MCF 10A (cell line): ENCODE results near the gene WWTR1. TPM values are rescaled to one million over a fixed set of nuclear protein-coding genes. Genes with fewer than 3 reads are reported as not detected.

Experiments used
- BruUV-seq: library from RNA; stranded (reverse); fragments of 400-500 nt; replicated peaks from 2 replicates; lab custom pipeline; 2021; lab: Mats Ljungman, UMichigan
- CTCF ChIA-PET: fragments of 300-600 bp; sonication (Branson Sonifier 250); formaldehyde crosslinking; extraction: SDS; loops from one replicate; lab custom pipeline; 2021; ENCODE audit warnings: antibody characterized with exemption, inconsistent platforms; lab: Yijun Ruan, JAX
- POLR2A ChIA-PET: fragments of 300-600, 350-650 bp; sonication (Branson Sonifier 250); formaldehyde crosslinking; extraction: SDS; loops from one replicate; lab custom pipeline; 2020; ENCODE audit warnings: antibody characterized with exemption, inconsistent platforms; lab: Yijun Ruan, JAX
- DNase-seq: peaks from one replicate; pipeline ENCODE4 v3.0.0-alpha.2; 2018; ENCODE audit not compliant: unreplicated experiment
- H3K27ac Mint-ChIP-seq: one replicate; pipeline ENCODE4 v1.8.0; 2022; ENCODE audit warnings: mild to moderate bottlenecking, low read depth, mixed read lengths; ENCODE audit not compliant: unreplicated experiment
- H3K27me3 Mint-ChIP-seq: one replicate; pipeline ENCODE4 v1.8.0; 2022; ENCODE audit warnings: mixed read lengths; ENCODE audit not compliant: insufficient read depth, unreplicated experiment
- H3K36me3 Mint-ChIP-seq: one replicate; pipeline ENCODE4 v1.8.0; 2022; ENCODE audit warnings: mild to moderate bottlenecking, moderate library complexity, mixed read lengths; ENCODE audit not compliant: insufficient read depth, unreplicated experiment
- H3K4me1 Mint-ChIP-seq: one replicate; pipeline ENCODE4 v1.8.0; 2022; ENCODE audit warnings: mixed read lengths; ENCODE audit not compliant: insufficient read depth, unreplicated experiment
- H3K4me3 Mint-ChIP-seq: one replicate; pipeline ENCODE4 v1.8.0; 2022; ENCODE audit warnings: mild to moderate bottlenecking, moderate library complexity, mixed read lengths; ENCODE audit not compliant: unreplicated experiment
- H3K9me3 Mint-ChIP-seq: one replicate; pipeline ENCODE4 v1.8.0; 2022; ENCODE audit warnings: mixed read lengths; ENCODE audit not compliant: unreplicated experiment
- CTCF ChIP-seq: fragments of 200-600 bp; IDR thresholded peaks from one replicate; pipeline ENCODE4 v1.8.0; 2022; ENCODE audit warnings: antibody characterized with exemption, mild to moderate bottlenecking; ENCODE audit not compliant: unreplicated experiment
- intact Hi-C: fragments of 100-400 bp; cut with micrococcal nuclease; formaldehyde crosslinking; loops from 2 replicates; pipeline ENCODE4 v1.14.1; 2022
- total RNA-seq: library from RNA; stranded (reverse); gene quantifications from 2 replicates; pipeline ENCODE4 v1.2.3, GENCODE V29; 2022

The WWTR1 gene
- total RNA-seq, 1 experiment from 2014 or later: 52.9 TPM

GRCh38 chr3:149688122-149688757, 30.4 kb upstream of the WWTR1 start:
- Mint-ChIP-seq H3K4me3 (no peak overlapping the region), H3K27me3 (no peaks in the 10 kb centered on the region), H3K9me3 (no peaks in the 10 kb centered on the region), H3K36me3 (no peaks in the 10 kb centered on the region), H3K4me1 (peaks cover 5% of the 10 kb centered on the region), H3K27ac (no peak overlapping the region)
- BruUV-seq: no TSS peak
- no peak for TF ChIP-seq CTCF
- intact Hi-C loops: no loop called here
- POLR2A ChIA-PET: no interaction called here
- CTCF ChIA-PET: interaction anchor here (1.2 to 1.6 kb wide), 2 partner anchors 119 to 121 kb away, joined by 3 to 4 read pairs; no protein-coding TSS in a partner anchor
- DNase-seq: peak; percentile 4

- Mint-ChIP-seq H3K4me1 (peaks cover 5% of the 10 kb centered on the region), H3K27ac (no peak overlapping the region), H3K4me3 (no peak overlapping the region), H3K27me3 (no peaks in the 10 kb centered on the region), H3K9me3 (no peaks in the 10 kb centered on the region), H3K36me3 (no peaks in the 10 kb centered on the region)
- TF ChIP-seq CTCF: no peak
- ChIA-PET CTCF (interaction anchor here (0.9 to 1.6 kb wide), 4 partner anchors 30 to 164 kb away, joined by 3 to 4 read pairs (median 4); no protein-coding TSS in a partner anchor), POLR2A (no interaction called here)
- no peak for DNase-seq
- intact Hi-C loops: no loop called here
- BruUV-seq: no TSS peak
These were observed 29.2 kb upstream of the WWTR1 start for GRCh38 chr3:149686996-149687395.

- POLR2A ChIA-PET: interaction anchor here (1.5 kb wide), 1 partner anchor 20 kb away, joined by 4 read pairs; no protein-coding TSS in a partner anchor
- CTCF ChIA-PET: interaction anchor here (0.6 kb wide), 1 partner anchor 257 kb away, joined by 4 read pairs; no protein-coding TSS in a partner anchor
- Mint-ChIP-seq H3K27me3 (no peaks in the 10 kb centered on the region), H3K9me3 (no peaks in the 10 kb centered on the region), H3K36me3 (no peaks in the 10 kb centered on the region), H3K4me1 (no peaks in the 10 kb centered on the region), H3K27ac (no peak overlapping the region), H3K4me3 (no peak overlapping the region)
- no peak for TF ChIP-seq CTCF
- DNase-seq: peak; percentile 22
- intact Hi-C loops: no loop called here
- BruUV-seq: no TSS peak
These were observed 20.6 kb upstream of the WWTR1 start for GRCh38 chr3:149678351-149678950.

GRCh38 chr3:149673393-149673792, 15.6 kb upstream of the WWTR1 start:
- intact Hi-C loops: no loop called here
- Mint-ChIP-seq H3K4me1 (no peaks in the 10 kb centered on the region), H3K27ac (no peak overlapping the region), H3K27me3 (no peaks in the 10 kb centered on the region), H3K9me3 (no peaks in the 10 kb centered on the region), H3K36me3 (no peaks in the 10 kb centered on the region), H3K4me3 (no peak overlapping the region)
- POLR2A ChIA-PET: interaction anchor here (2.7 kb wide), 1 partner anchor 15 kb away, joined by 14 read pairs; the partner anchor contains the start of gene WWTR1
- DNase-seq: no peak
- BruUV-seq: no TSS peak
- TF ChIP-seq CTCF: no peak
- CTCF ChIA-PET: no interaction called here
